ENCODE results near the gene KRT13.
"Not testable (repeated sequence)": the region's sequence is repeated elsewhere in the genome, so short reads cannot be mapped to it uniquely, and the experiment has no call there.

KRT13 gene

DNA sequence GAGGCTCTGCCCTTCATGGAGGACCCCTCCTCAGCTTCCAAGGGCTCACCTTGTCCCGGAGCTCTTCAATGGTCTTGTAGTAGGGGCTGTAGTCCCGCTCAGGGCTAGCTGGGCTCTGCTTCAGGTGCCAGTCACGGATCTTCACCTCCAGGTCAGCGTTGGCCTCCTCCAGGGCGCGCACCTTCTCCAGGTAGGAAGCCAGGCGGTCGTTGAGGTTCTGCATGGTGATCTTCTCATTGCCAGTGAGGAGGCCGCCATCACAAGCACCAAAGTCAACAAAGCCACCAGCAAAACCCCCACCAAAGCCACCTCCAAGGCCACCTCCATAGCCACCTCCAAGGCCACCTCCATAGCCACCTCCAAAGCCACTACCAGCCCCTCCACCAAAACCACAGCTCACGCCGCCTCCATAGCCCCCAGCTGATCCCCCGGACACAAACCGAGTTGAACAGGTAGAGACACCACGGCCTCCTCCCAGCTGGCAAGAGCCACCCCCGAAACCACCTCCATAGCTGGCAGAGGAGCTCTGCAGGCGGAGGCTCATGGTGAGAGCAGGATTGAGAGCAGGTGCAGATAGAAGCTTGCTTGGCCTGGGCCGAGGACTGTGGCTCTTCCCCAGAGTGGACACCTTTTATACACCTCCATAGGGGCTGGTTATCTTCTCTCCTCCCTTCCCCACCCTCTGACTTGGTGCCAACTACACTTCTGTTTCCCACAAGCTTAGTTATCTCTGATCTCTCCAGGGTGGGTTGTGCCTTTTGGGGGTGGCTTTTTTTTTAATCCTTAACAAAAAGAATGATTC lies at the start of gene KRT13:
TSS of gene KRT13 (minus strand) at position 606 of the 802 bp plus-strand sequence. CDS start at position 544, 62 bp downstream.
- no peak for DNase-seq

DNA sequence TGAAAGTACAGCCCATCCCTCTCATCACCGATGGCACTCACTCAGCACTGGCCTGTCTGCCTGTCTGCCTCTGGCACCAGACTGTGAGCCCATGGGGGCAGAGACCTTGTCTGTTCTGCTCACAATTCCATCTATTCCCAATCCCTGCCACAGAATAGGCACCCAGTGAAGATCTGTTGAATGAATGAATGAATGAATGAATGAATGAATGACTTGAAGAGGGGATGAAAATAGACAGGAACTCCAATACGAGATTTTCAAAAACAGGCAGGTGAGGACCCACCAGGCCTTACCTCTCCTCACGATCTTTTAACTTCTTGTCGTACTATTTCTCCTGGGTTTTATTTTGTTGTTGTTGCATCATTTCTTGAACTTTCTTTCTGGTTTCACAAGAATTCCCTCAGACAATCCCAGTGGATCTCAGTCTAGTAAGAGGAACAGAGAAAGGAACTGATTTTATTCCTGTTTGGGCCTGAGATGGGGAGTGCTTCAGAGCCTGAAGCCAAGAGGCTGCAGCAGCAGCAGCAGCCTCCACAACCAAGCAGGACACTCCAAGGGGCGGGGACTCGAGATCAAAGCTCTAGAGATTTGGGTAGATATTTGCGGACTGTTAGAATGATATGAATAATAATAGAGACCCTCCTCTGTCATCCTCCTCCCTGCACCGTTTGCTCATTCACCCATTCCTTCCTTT lies 48.7 kb upstream of the KRT13 start:
- DNase-seq, result no peak

- DNase-seq, result no peak
Measured at GRCh38 chr17:41553176-41553575, 47.8 kb upstream of the KRT13 start.

DNA sequence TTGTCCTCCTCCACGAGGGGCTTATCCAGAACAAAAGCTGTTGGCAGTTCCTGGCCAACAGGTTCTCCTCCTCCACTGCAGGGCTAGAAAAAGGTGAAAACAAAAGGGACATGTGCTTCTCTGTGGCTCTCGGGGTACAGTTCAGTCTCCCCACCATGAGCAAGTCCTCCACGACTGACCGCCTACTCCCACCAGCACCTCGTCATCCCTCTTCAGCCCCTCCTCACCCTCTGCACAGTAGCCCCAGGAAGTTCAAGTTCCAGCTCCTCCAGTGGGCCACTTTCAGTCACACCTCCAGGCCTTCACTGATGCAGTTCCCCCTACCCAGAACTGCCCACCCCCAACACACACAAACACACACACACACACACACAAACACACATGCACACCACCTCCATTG lies 47.0 kb upstream of the KRT13 start:
- DNase-seq, result no peak

- no peak for DNase-seq
Measured at GRCh38 chr17:41551365-41551764, 46.0 kb upstream of the KRT13 start.

- no peak for DNase-seq
Measured at GRCh38 chr17:41549596-41550039, 44.2 kb upstream of the KRT13 start.

GRCh38 chr17:41548844-41549595 lies 43.6 kb upstream of the KRT13 start:
- DNase-seq, result peak; percentile 81

DNA sequence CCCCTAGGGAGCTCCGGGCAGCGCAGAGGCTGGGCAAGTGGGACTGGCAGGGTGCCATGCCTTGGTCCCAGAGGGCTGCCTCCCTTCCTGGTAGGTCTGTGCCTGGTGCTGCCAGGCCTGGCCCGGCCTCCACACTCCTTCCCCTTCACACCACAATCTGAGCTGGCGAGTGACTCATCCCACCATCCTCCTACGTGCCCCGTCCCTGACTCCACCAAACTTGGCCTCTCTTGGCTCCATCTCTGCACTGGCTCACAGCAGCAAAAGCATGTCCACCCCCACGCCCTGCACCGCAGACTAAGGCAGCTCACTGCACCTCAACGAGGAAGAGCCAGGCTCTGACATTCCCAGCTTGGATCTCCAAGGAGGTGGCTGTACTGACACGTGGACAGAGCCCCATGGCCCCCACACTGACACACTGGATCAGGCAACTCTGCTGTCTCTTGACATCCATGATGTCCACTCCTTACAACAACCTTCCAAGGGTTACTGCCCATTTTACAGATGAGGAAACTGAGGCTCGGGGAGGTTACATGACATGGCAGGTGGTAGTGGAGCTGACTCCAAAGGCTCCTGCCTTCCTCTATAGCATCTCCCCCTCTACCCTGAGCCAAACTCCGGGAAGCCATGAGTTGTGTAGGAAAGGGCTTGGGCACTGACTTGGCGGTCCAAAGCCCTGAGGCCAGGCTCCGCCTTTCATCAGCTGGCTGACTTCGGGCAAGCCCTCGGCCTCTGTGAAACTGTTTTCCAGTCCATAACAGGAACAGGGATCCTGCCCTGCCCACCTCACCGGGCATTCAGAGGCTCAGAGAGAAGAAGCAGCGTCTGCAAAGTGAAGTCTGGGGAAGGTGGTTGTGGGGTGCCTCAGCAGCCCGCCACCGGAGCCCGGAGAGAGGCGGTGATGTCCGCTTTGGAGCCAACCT lies 42.8 kb upstream of the KRT13 start:
- peak; percentile 57 for DNase-seq

DNA sequence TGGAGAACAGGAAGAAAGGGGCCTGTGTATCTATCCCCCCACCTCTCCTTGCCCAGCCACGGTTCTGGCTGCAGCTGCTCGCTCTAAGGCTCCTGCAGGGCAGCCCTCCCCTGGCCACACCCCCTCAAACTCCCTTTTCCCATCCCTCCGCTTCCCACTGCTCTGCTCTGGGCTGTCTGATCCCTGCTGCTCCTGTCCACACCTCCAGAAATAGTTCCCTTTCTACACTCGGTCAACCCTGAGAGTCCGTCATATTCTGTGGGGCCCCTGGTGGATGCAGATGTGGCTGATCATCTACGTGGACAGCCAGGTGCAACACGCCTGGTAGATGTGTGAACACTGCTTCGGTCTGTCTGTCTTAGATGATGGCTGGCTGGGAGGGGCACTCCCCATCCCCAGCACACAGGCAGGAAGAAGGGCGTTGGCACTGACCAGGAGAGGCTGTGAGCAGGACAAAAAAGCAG lies 42.0 kb upstream of the KRT13 start:
- no peak for DNase-seq

- no peak for DNase-seq
Measured at GRCh38 chr17:41546819-41547218, 41.4 kb upstream of the KRT13 start.

DNA sequence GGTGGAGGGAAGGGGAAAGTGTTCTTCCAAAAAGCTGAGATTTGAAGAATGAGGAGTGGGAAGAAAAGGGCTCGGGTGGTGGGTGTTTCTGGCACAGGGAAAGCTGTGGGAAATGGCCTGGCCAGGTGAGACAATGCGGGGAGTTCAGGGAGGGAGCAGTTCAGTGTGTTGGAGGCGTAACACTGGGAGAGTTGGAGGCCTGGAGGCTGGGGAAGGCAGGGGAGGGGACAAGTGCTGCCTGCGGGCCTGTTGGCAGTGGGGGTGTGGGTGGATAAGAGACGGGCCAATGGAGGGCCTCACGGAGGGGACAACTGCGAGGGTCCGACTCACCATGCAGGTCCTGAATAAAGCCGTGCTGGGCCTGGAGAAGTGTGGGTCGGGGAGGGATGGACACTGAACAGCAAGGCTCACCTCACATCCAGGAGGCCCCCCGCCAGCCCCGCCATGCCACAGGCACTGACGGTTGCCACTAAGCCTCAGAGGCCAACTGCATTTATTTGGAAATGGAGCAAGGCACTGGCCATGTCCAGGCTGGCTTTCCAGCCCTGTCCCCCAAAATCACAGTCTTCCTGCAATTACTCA lies 40.5 kb upstream of the KRT13 start:
- DNase-seq, result no peak

GRCh38 chr17:41544935-41545334 lies 39.5 kb upstream of the KRT13 start:
- no peak for DNase-seq

GRCh38 chr17:41544491-41544892 lies 39.1 kb upstream of the KRT13 start:
- DNase-seq, result no peak

DNA sequence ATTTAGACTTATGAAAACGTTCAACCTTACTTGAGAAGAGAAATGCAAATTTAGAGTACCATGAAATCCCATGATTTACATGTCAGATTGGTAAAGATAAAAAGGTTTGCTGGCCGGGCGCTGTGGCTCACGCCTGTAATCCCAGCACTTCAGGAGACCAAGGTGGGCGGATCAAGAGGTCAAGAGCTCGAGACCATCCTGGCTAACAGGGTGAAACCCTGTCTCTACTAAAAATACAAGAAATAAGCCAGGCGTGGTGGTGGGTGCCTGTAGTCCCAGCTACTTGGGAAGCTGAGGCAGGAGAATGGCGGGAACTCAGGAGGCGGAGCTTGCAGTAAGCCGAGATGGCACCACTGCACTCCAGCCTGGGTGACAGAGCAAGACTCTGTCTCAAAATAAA lies 37.4 kb upstream of the KRT13 start:
- DNase-seq, result not testable (repeated sequence)

GRCh38 chr17:41542357-41542756 lies 36.9 kb upstream of the KRT13 start:
- no peak for DNase-seq

GRCh38 chr17:41540921-41541625 lies 35.7 kb upstream of the KRT13 start:
- DNase-seq, result no peak

DNA sequence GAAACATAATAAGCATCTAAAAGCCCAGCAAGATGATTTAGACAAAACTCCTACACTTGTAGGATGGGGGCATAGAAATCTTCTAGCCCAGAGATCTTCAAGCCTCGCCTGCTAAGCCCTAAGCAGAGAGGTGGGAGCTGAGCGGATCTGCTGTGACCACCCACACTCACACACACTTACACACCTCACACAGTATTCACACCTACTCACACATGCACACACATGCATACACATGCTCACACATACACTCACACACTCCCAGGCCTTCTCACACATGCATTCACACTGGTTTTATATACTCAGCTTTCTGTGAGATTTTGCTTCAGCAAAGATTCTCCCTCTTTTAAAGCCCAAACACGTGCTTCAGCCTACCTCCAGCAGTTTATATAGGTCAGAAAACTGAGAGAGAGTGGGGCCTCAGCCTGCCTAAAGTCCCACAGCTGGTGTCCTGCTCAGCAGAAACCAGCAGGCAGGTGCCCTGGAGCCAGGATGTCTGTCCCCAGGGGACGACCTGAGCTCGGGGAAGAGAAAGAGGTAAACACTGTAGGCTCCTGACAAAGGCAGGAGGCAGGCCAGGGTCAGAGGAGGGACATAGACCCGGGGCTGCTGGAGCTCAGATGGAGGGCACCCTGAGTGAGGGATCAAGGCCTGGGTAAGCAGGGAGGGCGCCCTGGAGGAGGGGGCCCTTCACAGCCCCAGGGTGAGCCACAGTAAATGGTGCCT lies 34.7 kb upstream of the KRT13 start:
- no peak for DNase-seq

DNA sequence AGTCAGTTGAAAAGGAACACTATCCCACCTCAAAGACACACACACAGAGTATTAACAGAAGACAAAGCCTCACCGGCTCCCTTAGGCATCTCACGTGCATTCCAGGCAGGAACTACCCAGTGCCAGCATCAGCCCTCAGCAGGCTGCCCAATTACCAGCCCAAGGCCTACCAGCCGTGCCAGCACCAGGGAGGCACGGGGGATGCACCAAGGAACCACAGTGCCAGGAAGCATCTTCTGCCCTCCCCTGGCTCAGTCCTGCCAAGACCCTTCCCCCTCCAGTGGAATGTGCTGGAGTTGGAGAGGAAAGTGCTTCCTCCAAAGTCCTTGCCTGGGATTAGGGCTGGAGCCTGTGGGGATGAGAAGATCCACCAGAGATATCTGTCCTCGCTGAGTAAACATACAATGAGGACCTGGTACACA lies 33.7 kb upstream of the KRT13 start:
- DNase-seq, result no peak

- DNase-seq, result no peak
Measured at GRCh38 chr17:41538565-41538991, 33.2 kb upstream of the KRT13 start.

DNA sequence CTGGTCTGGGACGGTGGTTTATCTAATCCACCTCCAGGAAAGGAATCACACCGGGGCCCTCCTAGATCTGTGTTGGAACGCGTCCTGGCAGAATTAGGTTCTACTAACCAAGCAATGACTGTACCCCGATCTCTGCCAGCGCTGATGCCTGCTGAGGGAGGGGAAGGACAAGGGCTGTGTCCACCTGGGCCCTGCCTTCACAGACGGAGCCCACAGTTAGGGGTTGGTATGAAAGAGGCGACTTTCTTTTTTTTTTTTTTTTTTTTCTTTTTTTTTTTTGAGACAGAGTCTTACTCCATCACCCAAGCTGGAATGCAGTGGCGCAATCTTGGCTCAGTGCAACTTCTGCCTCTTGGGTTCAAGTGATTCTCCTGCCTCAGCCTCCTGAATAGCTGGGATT lies 32.6 kb upstream of the KRT13 start:
- DNase-seq, result no peak

- DNase-seq, result no peak
Measured at GRCh38 chr17:41537614-41537954, 32.2 kb upstream of the KRT13 start.
